ENCODE data around the gene NELFB.

NELFB gene

GRCh38 chr9:137316012-137316981 is 61.2 kb downstream of the NELFB start:
- no peak for DNase-seq

DNA sequence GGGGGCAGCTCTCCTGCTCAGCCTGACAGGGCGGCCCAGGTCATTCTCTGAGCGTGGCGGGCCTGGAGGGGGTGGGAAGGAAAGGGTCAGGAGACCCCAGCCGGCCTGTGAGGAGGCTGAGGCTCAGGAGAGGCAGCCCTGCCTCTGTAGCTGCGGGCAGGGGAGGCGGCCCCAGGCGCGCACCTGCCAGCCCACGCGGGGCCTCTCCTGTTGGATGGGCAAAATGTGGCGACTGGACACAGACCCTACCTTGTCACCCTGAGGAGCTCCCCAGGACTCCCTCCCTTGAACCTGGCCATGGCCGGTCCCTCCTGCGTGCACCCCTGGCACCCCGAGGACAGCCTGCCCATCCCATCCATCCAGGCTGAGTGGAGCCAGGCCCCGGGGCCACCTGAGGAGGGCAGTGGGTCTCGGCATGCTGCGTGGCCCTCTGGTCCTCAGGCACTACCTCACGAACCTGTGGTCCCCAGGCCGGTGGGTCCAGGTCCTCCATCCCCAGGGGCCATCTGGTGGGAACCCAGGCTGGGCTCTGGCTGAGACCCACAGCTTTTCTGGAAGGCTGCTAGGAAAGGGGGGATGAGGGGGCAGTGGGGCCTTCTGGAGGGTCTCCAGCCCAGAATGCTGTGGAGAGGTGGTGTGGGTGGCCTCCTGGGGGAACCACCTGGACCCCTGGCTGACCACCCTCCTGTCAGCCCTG is 62.0 kb downstream of the NELFB start:
- DNase-seq: no peak

DNA sequence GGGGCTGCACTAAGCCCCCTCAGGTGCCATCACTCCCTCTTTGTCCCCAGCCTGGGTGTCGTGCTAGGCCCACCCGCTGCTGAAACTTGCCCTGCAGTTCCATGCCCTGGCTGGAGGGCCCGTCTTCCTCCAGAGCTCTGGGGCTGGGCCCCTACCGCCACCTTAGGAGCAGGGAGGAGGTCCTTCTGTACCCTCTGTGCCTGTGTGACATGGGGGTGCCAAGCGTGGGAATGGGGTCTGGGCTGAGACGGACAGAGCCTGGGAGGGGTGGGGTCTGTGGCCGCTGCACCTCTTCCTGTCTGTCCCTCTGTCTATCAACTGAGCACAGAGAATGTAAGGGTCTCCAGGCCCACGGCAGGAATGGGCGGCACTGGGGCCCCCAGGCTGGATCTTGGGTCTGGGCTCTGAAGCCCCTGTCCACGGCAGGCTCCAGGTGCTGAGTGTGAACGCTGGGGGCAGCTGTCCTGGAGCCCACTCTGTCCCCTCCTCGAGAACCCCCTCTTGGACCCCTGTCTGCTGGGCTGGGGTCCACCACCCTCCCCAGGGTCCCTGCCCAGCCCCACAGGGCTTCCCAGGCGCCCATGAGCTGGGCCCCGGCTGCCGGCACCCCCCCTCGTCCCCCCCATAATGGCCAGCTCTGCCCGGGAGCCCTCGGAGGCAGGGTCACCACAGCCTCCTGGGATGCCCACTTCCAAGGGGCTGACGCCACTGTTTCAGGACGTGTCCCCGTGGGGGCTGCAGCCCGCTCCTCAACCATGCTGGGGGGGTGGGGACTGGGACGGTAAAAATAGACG is 62.8 kb downstream of the NELFB start:
- no peak for DNase-seq

DNA sequence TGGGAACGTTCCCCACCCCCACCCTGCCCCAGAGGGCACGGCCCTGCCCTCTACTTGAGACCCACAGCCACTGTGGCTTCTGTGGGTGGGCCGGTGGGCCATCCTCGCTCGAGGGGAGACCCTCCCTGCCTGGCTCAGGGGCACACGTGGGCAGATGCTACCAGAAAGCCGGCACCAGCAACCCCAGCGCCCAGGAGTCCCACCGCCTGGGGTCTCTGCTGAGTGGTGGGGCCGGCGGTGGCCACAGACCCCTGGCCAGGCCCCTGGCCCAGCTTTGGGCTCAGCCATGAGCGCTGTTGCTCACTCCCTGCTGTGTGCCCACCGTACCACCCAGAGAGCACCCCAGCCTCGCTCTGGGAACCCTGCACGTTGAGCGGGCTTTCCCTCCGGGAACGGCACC is 63.5 kb downstream of the NELFB start:
- no peak for DNase-seq

GRCh38 chr9:137319011-137319738 is 64.0 kb downstream of the NELFB start:
- DNase-seq: no peak

- no peak for DNase-seq
Observed at GRCh38 chr9:137319739-137320551, 64.8 kb downstream of the NELFB start.

DNA sequence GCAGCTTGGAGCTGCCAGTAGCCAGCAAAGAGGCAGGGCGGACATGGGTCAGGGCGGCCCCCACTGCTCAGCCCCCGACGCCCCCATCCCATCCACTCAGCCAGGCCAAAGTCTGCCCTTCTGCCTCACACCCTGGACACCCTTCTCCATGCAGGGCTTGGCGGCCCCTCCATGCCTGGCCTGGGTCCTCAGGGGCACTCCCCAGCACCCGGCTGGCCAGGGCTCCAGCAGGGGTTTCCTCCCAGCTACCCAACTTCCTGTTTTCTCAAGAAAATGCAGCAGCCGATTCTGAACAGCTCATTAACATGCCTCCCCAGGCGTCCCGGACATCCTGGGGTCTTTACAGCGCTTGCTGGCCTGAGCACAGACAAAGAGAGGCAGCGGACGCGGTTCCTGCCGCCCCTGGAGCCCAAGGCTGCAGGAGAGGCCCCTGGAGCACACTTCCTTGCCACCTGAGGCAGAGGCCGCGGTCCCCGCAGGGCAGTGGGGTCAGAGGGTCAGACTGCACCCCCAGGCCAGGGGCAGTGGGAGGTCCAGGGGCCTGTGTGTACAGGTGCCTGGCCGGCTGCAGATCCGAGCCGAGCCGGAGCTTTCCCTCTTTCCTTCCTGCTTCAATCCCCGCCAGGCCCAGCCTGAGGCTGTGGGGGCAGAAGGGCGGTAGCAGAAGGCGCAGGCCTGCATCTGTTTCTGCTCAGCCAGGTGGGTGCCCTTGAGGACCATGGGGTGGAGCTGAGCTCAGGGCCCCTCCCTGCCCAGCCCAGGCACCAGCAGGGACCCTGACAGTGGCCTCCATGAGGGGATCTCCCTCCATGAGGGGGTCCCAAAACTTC is 65.6 kb downstream of the NELFB start:
- DNase-seq: no peak

DNA sequence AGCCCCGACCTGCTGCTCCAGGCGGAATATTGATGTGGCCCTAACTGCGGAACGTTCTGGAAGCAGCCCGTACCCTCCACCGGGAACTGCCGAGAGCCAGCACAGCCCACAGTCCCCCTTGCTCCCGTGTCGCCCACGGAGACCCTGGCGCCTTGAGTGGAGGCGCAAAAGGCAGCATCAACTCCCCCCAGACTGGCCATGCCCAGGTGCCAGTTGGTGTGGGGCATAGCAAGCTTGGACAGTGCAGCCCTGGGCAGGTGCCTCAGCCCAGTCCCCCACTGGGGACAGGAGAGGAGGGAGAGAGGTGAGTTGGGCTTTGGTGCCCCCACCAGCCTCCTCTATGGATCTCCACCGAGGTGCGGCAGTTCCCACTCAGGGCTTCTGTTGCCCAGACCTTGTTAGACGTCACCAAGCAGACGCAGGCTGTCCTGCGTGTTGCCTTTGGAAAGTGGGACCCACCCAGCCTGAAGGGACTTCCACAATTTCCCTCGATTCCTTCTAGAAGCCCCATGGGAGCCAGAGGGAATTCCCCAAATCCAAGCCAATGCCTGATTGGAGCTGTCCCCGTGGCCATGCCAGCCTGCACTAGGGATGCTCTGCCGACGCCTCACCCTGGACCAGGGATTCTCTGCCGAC is 66.7 kb downstream of the NELFB start:
- no peak for DNase-seq
